K562 (cell line): ENCODE data around the gene WDR86. TPM values are rescaled to one million over a fixed set of nuclear protein-coding genes. Genes with fewer than 3 reads are reported as not detected.

Experiments used
- ATAC-seq: fragments of 200-7000 bp; cut with Tn5 transposase; 3 replicates; pipeline ENCODE4 v1.9.1; 2020; ENCODE audit warnings: moderate library complexity
- BruUV-seq: library from RNA; stranded (reverse); fragments of 400-500 nt; replicated peaks from 2 replicates; lab custom pipeline; 2021; lab: Mats Ljungman, UMichigan
- CTCF ChIA-PET: fragments of 300-600 bp; formaldehyde crosslinking; extraction: SDS; loops from one replicate; lab custom pipeline; 2021; ENCODE audit warnings: low intra/inter-chr PET ratio; lab: Yijun Ruan, JAX
- POLR2A ChIA-PET: fragments of 300-600, 350-650 bp; sonication (Branson Sonifier 250); formaldehyde crosslinking; extraction: SDS; loops from one replicate; lab custom pipeline; 2021; ENCODE audit warnings: antibody characterized with exemption, inconsistent platforms; lab: Yijun Ruan, JAX
- DNase-seq, 4 experiments: peaks; one replicate each; pipeline versions ENCODE4 v3.0.0 to v3.0.0-alpha.2; 2011 to 2018; ENCODE audit warnings: low spot score in 3 of 4, mixed read lengths in 3 of 4; ENCODE audit errors: extremely low read depth in 1 of 4
- FAIRE-seq: peaks from 2 replicates; lab custom pipeline; 2011; peaks lifted over from hg19 to GRCh38; lab: Jason Lieb, UNC
- H2AFZ ChIP-seq: 2 replicates; pipeline ENCODE4 v1.6.0; 2011; ENCODE audit warnings: low read depth, low read length, control low read depth, inconsistent platforms
- H3K27ac ChIP-seq: fragments of 200-600 bp; 3 replicates; pipeline ENCODE4 v1.8.0; 2011; ENCODE audit warnings: low read depth, mild to moderate bottlenecking, control low read depth, inconsistent platforms, low read length, moderate library complexity, mixed read lengths; ENCODE audit errors: extremely low read depth
- H3K27me3 ChIP-seq, 2 experiments: fragments of 300-600 bp in 1 of 2; 2 replicates in 1 of 2; 3 replicates in 1 of 2; pipeline versions ENCODE4 v1.6.0 to v1.8.0; 2011; ENCODE audit warnings: inconsistent platforms in 2 of 2, low read length in 2 of 2, mild to moderate bottlenecking in 1 of 2, mixed read lengths in 1 of 2, moderate library complexity in 1 of 2; ENCODE audit not compliant: control insufficient read depth in 2 of 2, insufficient read depth in 2 of 2
- H3K36me3 ChIP-seq: fragments of 300-600 bp; 3 replicates; pipeline ENCODE4 v1.8.0; 2011; ENCODE audit warnings: mild to moderate bottlenecking, low read length, inconsistent platforms; ENCODE audit not compliant: control insufficient read depth, insufficient read depth
- H3K4me1 ChIP-seq, 2 experiments: fragments of 200-600 bp in 1 of 2; replicated peaks in 1 of 2; 2 replicates in 1 of 2; 3 replicates in 1 of 2; pipeline versions ENCODE4 v1.5.1 to v1.8.0; 2011; ENCODE audit warnings: inconsistent platforms in 2 of 2, low read length in 2 of 2, mild to moderate bottlenecking in 1 of 2, mixed read lengths in 1 of 2, moderate library complexity in 1 of 2; ENCODE audit not compliant: control insufficient read depth in 2 of 2, insufficient read depth in 2 of 2
- H3K4me2 ChIP-seq: 2 replicates; pipeline ENCODE4 v1.6.1; 2011; ENCODE audit warnings: low read length, control low read depth, inconsistent platforms, mixed read lengths; ENCODE audit not compliant: insufficient read depth
- H3K4me3 ChIP-seq: fragments of 200-600 bp; sonication (generic), shearing (Covaris generic); 2 replicates; pipeline ENCODE4 v1.5.1; 2016; ENCODE audit warnings: control low read depth, inconsistent platforms
- H3K79me2 ChIP-seq: fragments of 200-600 bp; 3 replicates; pipeline ENCODE4 v1.8.0; 2011; ENCODE audit warnings: low read length, inconsistent platforms; ENCODE audit not compliant: control insufficient read depth, insufficient read depth
- H3K9ac ChIP-seq, 2 experiments: 2 replicates each; pipeline versions ENCODE4 v1.6.0 to v1.6.1; 2011; ENCODE audit warnings: low read depth in 2 of 2, low read length in 2 of 2, control low read depth in 1 of 2, inconsistent platforms in 1 of 2, mild to moderate bottlenecking in 1 of 2, mixed read lengths in 1 of 2; ENCODE audit not compliant: insufficient read depth in 1 of 2
- H3K9me1 ChIP-seq: one replicate; pipeline ENCODE4 v1.6.0; 2011; ENCODE audit warnings: inconsistent platforms, mild to moderate bottlenecking, low read length, moderate library complexity; ENCODE audit not compliant: control insufficient read depth, insufficient read depth
- H3K9me3 ChIP-seq: replicated peaks from 2 replicates; pipeline ENCODE4 v1.5.1; 2011; ENCODE audit warnings: low read depth, low read length, inconsistent platforms; ENCODE audit not compliant: control insufficient read depth, insufficient read depth
- H4K20me1 ChIP-seq: replicated peaks from 2 replicates; pipeline ENCODE4 v1.6.1; 2011; ENCODE audit warnings: low read length, inconsistent platforms, mixed read lengths; ENCODE audit not compliant: control insufficient read depth, insufficient read depth
- C11orf30 ChIP-seq: fragments of 450-650 bp; IDR thresholded peaks from 2 replicates; pipeline ENCODE4 v1.6.1; 2016; ENCODE audit warnings: low read depth, mild to moderate bottlenecking
- MCM2 ChIP-seq: fragments of 450-650 bp; IDR thresholded peaks from 2 replicates; pipeline ENCODE4 v1.6.1; 2017; ENCODE audit warnings: low read depth, mild to moderate bottlenecking
- NFE2L1 ChIP-seq: fragments of 450-650 bp; IDR thresholded peaks from 2 replicates; pipeline ENCODE4 v1.6.1; 2016; ENCODE audit warnings: missing genetic modification characterization, low read depth, mild to moderate bottlenecking, missing compliant biosample characterization, moderate library complexity, borderline replicate concordance
- PHF20 ChIP-seq: fragments of 450-650 bp; IDR thresholded peaks from 2 replicates; pipeline ENCODE4 v1.6.1; 2018; ENCODE audit not compliant: partially characterized antibody
- POLR2G ChIP-seq: fragments of 200-400 bp; formaldehyde crosslinking; IDR thresholded peaks from 2 replicates; pipeline ENCODE4 v1.6.1; 2017; ENCODE audit warnings: low read depth, mild to moderate bottlenecking, antibody characterized with exemption, low read length, moderate library complexity
- TEAD4 ChIP-seq, 2 experiments: sonication (generic) in 1 of 2; formaldehyde crosslinking in 1 of 2; IDR thresholded peaks; 2 replicates each; pipeline versions ENCODE4 v1.6.1 to v1.8.0; 2012 to 2022; ENCODE audit warnings: borderline replicate concordance in 1 of 2, inconsistent platforms in 1 of 2, low read length in 1 of 2, mild to moderate bottlenecking in 1 of 2, missing genetic modification reagents in 1 of 2
- ZNF239 ChIP-seq: fragments of 250-450 bp; sonication (Bioruptor Pico); IDR thresholded peaks from 2 replicates; pipeline ENCODE4 v1.4.0; 2020; ENCODE audit warnings: mild to moderate bottlenecking
- WGBS: fragments of 100-300 bp; shearing (Covaris generic); methylation state at CpG from one replicate; pipeline ENCODE4 v1.1.6; 2016; ENCODE audit warnings: low coverage, mixed read lengths; ENCODE audit not compliant: insufficient coverage; ENCODE audit errors: missing lambda C conversion rate; 5-methylcytosine and 5-hydroxymethylcytosine counted together
- in situ Hi-C: fragments of 300-500 bp; cut with MboI; formaldehyde crosslinking; loops from 4 replicates; pipeline ENCODE4 v1.15.0; 2018; ENCODE audit warnings: inconsistent platforms, mixed read lengths
- intact Hi-C: fragments of 100-400 bp; cut with micrococcal nuclease; formaldehyde crosslinking; loops from 2 replicates; pipeline ENCODE4 v1.14.2; 2022
- polyA plus RNA-seq, 8 experiments: library from polyadenylated mRNA; depleted of rRNA in 4 of 8; stranded (reverse) in 5 of 8; unstranded in 3 of 8; fragments of >200 nt; fragmentation: Nextera tagmentation in 2 of 8; fragmentation: Illumina TruSeq in 1 of 8; extraction: Ambion mirVana in 2 of 8; extraction: Trizol in 1 of 8; gene quantifications; 2 replicates each; pipeline versions ENCODE4 v1.2.1 to v1.2.3, GENCODE V29; 2011 to 2014; ENCODE audit warnings: inconsistent platforms in 1 of 8, missing spikeins in 1 of 8
- total RNA-seq, 7 experiments: library from RNA; depleted of rRNA in 6 of 7; stranded (reverse); fragments of >200 nt in 6 of 7; fragmentation: Illumina TruSeq in 2 of 7; extraction: Trizol in 2 of 7; gene quantifications; 2 replicates each; pipeline versions ENCODE4 v1.2.1 to v1.2.3, GENCODE V29; 2011 to 2021; ENCODE audit warnings: low replicate concordance in 1 of 7

The WDR86 gene
- total and polyA plus RNA-seq, 9 of the 15 experiments (the other 6 are each of a cell fraction or from before 2014, with no cell fraction given): 0.24 TPM; not detected in 8

- BruUV-seq: no TSS peak
- FAIRE-seq: peak; percentile 37
- no peak overlapping the region for H3K9ac ChIP-seq
- peaks cover 18% of the 10 kb centered on the region for H3K9me3 ChIP-seq
- intact Hi-C loops (no loop called here), in situ Hi-C loops (no loop called here)
- no peak overlapping the region for H3K27ac ChIP-seq
- H3K4me2 ChIP-seq: no peak overlapping the region
- H2AFZ ChIP-seq: no peak overlapping the region
- WGBS: 10% methylated on average over 5 of the region's 5 CpGs
- POLR2A ChIA-PET: no interaction called here
- no peaks in the 10 kb centered on the region for H3K9me1 ChIP-seq
- 0 out of 2 replicates have a peak, but pooled peaks cover 3% of the 10 kb centered on the region for H4K20me1 ChIP-seq
- CTCF ChIA-PET: no interaction called here
- TF ChIP-seq MCM2: no peak
- TF ChIP-seq ZNF239 (CRISPR knock-in tag): no peak
- TF ChIP-seq NFE2L1 (tag): no peak
- TF ChIP-seq POLR2G: no peak
- TF ChIP-seq TEAD4 (IDR thresholded peaks at IDR 0.05; ENCODE audit: low read length): no peak
- no peak for TF ChIP-seq TEAD4 (CRISPR knock-in tag; IDR thresholded peaks at IDR 0.05; ENCODE audit: borderline replicate concordance)
- TF ChIP-seq PHF20: no peak
- TF ChIP-seq C11orf30: no peak
- no peaks in the 10 kb centered on the region for H3K79me2 ChIP-seq
- H3K36me3 ChIP-seq: no peaks in the 10 kb centered on the region
- no peak for DNase-seq
- H3K4me3 ChIP-seq: no peak overlapping the region
- ATAC-seq: no peak
- H3K27me3 ChIP-seq: peaks cover 4 to 33% of the 10 kb centered on the region in 2 experiments; a peak in 4 of 5 replicates
- H3K4me1 ChIP-seq: peaks cover 0 to 14% of the 10 kb centered on the region in 2 experiments; a peak in 3 of 5 replicates
These were observed 15.0 kb upstream of the WDR86 start for GRCh38 chr7:151424799-151425198.
